ENCODE data around the gene PYGB.

Gene PYGB

GRCh38 chr20:25283221-25283951 lies 35.5 kb downstream of the PYGB start:
- DNase-seq: no peak

- DNase-seq: no peak
Measured at GRCh38 chr20:25284131-25284601, 36.3 kb downstream of the PYGB start.

DNA sequence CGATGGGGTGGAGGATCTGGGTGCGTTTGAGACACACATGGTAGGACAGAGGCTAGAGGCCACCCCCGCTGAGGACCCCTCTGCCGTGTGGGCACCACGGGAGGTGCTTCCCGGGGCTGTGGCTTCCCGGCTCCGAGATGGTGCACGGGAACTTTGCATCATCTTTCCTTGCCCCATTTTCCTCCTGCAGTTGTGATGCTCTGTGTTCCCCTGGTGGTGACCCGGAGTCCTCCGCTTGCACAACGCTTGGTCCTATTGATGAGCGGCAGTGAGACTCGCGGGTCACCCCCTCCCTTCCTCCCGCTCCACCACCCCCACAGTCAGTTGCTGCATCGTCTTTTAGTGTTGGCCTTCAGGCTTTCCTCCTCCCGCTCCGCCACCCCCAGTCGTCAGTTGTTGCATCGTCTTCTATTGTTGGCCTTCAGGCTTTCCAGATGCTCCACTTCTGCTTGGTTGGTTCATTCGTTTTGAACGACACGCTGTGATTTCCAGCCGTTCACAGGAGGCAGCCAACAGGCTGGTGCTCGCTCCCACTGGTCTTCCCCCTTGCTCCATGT lies 37.3 kb downstream of the PYGB start:
- no peak for DNase-seq

GRCh38 chr20:25285856-25286798 lies 38.2 kb downstream of the PYGB start:
- no peak for DNase-seq

- DNase-seq: no peak
Measured at GRCh38 chr20:25286917-25287316, 39.0 kb downstream of the PYGB start.

- DNase-seq: no peak
Measured at GRCh38 chr20:25287631-25288290, 39.9 kb downstream of the PYGB start.

DNA sequence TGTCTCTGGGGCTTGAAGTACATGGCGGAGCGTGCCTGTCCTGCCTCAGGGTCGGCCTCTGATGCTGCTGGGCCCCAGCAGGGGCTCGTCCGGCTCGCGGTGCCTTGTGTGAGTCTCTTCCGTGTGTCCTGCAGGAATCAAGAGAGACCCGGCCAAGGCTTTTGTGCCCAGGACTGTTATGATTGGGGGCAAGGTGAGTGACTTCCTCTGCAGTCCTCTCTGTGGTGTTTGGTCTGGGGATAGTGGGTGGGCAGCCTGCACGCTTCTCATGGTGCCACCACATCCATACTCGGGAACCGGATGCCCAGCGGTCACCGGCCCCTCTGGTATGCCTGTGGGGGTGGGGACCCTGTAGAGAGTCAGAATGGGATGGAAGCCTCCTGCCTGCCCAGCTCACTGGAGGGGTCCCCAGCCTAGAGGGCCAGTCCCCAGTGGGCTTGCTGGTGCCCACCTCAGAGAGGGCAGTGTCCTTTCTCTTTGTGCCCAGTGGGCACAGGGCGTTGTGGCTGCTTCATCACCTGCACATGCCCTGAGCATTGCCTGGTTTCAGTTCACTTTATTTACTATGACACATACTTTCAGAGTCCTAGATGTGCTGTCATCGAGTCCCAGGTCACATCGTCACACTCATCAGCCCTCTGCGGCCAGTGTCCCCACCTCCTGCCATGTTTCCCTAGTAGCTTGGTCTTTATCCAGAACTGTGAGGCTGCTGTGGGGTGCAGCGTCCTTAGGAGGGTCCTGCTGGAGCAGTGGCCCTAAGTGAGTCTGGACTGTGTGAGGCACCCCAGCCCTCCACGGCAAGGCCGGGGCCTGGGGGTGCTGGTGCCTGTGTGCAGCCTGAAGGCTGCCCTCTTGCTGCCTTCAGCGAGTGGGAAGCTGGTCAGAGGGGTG lies 40.7 kb downstream of the PYGB start:
- DNase-seq: no peak

- no peak for DNase-seq
Measured at GRCh38 chr20:25289886-25290597, 42.2 kb downstream of the PYGB start.

GRCh38 chr20:25290646-25291431 lies 43.0 kb downstream of the PYGB start:
- no peak for DNase-seq

DNA sequence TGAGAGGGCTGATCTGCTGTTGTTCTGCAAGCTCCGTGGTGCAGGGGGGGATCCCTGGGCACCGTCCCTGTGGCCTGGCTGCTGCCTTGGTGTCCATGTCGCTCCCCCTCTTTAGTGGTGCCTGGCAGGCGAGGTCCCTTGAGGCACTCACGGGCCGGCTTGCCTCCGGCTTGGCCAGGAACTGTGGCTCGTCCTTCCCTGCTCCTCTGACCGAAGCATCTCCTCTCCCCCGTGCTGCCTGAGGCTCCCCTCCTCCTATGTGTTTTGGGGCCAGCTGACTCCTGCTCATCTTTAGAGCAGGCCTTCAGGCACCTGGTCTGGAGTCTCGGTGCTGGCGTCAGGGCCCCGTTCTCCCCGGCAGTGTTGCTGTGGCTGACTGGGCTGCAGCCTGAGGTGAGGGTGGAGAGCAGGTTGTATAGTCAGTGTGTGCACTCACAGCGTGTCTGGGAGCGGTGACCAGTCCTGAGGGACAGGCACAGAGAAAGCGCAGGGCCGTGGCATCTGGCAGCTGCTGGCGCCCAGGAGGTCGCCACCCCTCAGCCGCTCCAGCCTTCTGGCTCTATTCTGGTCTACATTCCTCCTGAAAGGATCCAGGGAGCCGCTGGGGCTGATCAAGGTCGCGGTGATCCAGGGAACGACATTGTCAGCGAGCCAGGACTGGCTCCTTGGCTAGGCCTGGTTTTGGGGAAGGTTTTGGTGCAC lies 43.7 kb downstream of the PYGB start:
- no peak for DNase-seq

- DNase-seq: no peak
Measured at GRCh38 chr20:25292176-25292891, 44.4 kb downstream of the PYGB start.

DNA sequence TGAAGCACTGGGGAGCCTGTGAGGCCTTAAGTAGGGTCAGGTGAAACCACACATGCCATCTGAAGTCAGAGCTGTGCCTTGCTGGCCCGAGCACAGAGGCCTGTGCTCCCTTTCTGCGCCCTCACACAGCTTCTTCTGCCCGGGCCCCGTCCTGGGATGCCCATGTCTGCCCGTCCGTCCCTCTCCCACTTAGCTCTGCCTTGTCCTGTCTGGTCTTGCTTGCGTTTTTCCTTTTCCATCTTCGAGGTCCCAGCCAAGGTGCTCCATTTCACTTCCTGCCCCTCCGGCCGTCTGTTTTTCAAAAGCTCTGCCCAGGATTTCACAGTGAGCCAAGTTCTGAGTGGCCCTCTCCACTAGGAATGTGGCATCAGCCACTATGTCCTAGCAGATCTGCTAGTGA lies 45.6 kb downstream of the PYGB start:
- DNase-seq: no peak

GRCh38 chr20:25293910-25294458 lies 46.1 kb downstream of the PYGB start:
- DNase-seq: no peak

DNA sequence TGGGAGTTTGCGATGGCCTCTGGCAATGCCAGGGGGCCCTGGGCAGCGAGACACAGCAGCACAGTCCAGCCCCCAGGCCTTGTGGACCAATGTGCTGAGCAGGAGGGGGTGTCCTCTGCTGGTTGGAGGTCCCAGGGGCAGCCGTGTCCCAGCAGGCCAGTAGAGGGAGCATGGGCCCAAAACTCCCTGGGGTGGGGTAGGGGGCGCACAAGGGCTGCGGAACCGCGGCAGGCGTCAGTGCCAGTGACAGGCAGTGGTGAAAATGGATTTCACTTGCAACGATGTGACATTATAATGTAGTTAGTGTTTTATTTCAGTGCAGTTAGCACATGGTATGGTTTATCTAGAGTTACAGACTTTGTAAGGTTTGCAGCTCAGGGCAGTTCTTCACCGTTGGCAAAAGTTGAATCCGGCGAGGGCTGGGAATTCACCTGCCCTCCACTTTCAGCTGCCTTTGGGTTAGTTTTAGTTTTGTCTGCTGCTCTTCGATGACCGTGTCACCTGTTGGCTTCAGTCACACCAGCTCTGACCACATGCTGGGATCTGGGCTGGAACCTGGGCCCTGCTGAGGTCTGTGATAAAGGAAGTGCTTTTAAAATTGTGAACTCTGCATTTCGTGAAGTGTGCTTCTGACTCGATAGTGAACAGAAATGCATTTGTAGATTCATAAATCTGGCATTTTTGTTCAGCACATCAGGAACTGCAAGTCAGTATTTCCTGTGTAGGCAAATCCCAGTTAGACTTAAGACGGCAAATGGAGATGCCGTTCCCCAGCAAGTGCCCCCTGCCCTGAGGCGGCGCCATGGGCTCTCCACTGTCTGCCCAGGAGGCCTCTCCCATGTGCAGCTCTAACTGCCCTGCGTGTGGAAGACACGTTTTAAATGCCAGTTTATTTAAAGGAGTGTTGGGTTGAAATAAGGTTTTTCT lies 46.8 kb downstream of the PYGB start:
- DNase-seq: peak; percentile 58

DNA sequence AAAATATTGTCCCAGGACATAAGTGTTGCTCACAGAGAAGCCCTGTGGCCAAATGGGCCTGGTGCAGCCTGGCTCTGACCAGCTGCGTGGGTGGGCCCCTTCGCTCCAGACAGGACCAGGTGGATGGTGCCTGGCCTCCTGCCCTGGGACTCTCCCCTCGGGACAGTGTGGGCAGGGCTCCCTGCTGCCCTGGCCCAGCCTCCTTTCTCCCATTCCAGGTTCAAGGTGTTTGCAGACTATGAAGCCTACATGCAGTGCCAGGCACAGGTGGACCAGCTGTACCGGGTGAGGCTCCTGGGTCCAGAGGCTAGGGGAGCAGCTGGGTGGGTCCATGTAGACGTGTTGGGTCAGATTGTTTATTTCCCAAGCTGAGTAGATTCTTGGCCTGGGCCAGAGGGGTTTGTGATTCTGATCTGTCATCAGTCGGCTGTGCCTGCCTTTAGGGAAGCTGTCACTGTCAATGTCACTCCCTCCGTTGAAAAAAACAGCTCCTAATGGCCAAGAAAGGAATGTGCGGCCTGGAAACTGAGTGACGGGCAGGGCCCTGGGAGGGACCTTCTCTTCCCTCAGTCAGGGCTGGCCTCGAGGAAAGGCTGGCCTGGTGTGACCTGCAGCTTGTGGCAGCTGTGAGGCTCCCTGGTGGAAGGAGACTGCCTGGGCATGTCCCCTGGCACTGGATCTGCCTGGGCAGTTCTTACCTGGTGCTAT lies 47.7 kb downstream of the PYGB start:
- DNase-seq: no peak

- DNase-seq: peak; percentile 26
Measured at GRCh38 chr20:25296094-25297093, 48.5 kb downstream of the PYGB start.
